HG03432 (cell line): Measurements from ENCODE around the gene NLGN1.

Source experiments
- ATAC-seq: cut with Tn5 transposase; IDR thresholded peaks from one replicate; pipeline ENCODE4 v1.9.1; 2021; ENCODE audit warnings: mild to moderate bottlenecking, moderate library complexity; ENCODE audit not compliant: unreplicated experiment

NLGN1 gene

GRCh38 chr3:173892547-173892946, 495.0 kb downstream of the NLGN1 start:
- ATAC-seq = no peak

GRCh38 chr3:173893066-173893465, 495.5 kb downstream of the NLGN1 start:
- no peak for ATAC-seq

GRCh38 chr3:173893835-173894234, 496.3 kb downstream of the NLGN1 start:
- no peak for ATAC-seq

- ATAC-seq = no peak
Measured at GRCh38 chr3:173897631-173898030, 500.1 kb downstream of the NLGN1 start.

- ATAC-seq = no peak
Measured at GRCh38 chr3:173901649-173902048, 504.1 kb downstream of the NLGN1 start.

- no peak for ATAC-seq
Measured at GRCh38 chr3:173902401-173902800, 504.9 kb downstream of the NLGN1 start.

GRCh38 chr3:173902871-173903270, 505.3 kb downstream of the NLGN1 start:
- no peak for ATAC-seq

GRCh38 chr3:173905381-173905780, 507.8 kb downstream of the NLGN1 start:
- ATAC-seq = no peak

GRCh38 chr3:173911446-173911845, 513.9 kb downstream of the NLGN1 start:
- ATAC-seq = no peak

- ATAC-seq = no peak
Measured at GRCh38 chr3:173912126-173912525, 514.6 kb downstream of the NLGN1 start.

- no peak for ATAC-seq
Measured at GRCh38 chr3:173913397-173913796, 515.9 kb downstream of the NLGN1 start.

GRCh38 chr3:173913974-173914421, 516.5 kb downstream of the NLGN1 start:
- no peak for ATAC-seq

GRCh38 chr3:173916799-173917198, 519.3 kb downstream of the NLGN1 start:
- no peak for ATAC-seq

- peak; percentile 95 for ATAC-seq
Measured at GRCh38 chr3:173920386-173920785, 522.8 kb downstream of the NLGN1 start.

GRCh38 chr3:173921732-173922131, 524.2 kb downstream of the NLGN1 start:
- ATAC-seq = no peak

GRCh38 chr3:173923204-173923603, 525.7 kb downstream of the NLGN1 start:
- no peak for ATAC-seq

GRCh38 chr3:173930251-173930650, 532.7 kb downstream of the NLGN1 start:
- ATAC-seq = no peak

- ATAC-seq = peak; percentile 94
Measured at GRCh38 chr3:173932624-173933023, 535.1 kb downstream of the NLGN1 start.

- peak; percentile 12 for ATAC-seq
Measured at GRCh38 chr3:173933113-173933512, 535.6 kb downstream of the NLGN1 start.

GRCh38 chr3:173936316-173936715, 538.8 kb downstream of the NLGN1 start:
- no peak for ATAC-seq

GRCh38 chr3:173938159-173938558, 540.6 kb downstream of the NLGN1 start:
- no peak for ATAC-seq

- no peak for ATAC-seq
Measured at GRCh38 chr3:173938616-173939015, 541.1 kb downstream of the NLGN1 start.

GRCh38 chr3:173939331-173939730, 541.8 kb downstream of the NLGN1 start:
- no peak for ATAC-seq

GRCh38 chr3:173943264-173943663, 545.7 kb downstream of the NLGN1 start:
- peak; percentile 66 for ATAC-seq
